Kidney epithelial cell (primary cell): ENCODE results near the gene CYP20A1. TPM values are rescaled to one million over a fixed set of nuclear protein-coding genes. Genes with fewer than 3 reads are reported as not detected.

Source experiments
- DNase-seq: peaks from one replicate; pipeline ENCODE4 v3.0.0-alpha.2; 2010; ENCODE audit warnings: low read depth
- H3K27me3 ChIP-seq: 2 replicates; pipeline ENCODE4 v1.6.0; 2011; ENCODE audit warnings: low read length; ENCODE audit not compliant: control insufficient read depth, insufficient read depth
- H3K36me3 ChIP-seq: 2 replicates; pipeline ENCODE4 v1.5.1; 2011; ENCODE audit warnings: low read length; ENCODE audit not compliant: control insufficient read depth, insufficient read depth
- H3K4me3 ChIP-seq: 2 replicates; pipeline ENCODE4 v1.5.1; 2011; ENCODE audit warnings: low read depth, mild to moderate bottlenecking, control low read depth, low read length
- CTCF ChIP-seq: IDR thresholded peaks from 2 replicates; pipeline ENCODE4 v1.5.1; 2011; ENCODE audit warnings: mild to moderate bottlenecking, moderate library complexity, low read length, control low read depth, inconsistent platforms; ENCODE audit not compliant: insufficient read depth, poor library complexity, severe bottlenecking
- total RNA-seq: library from RNA; depleted of rRNA; stranded (reverse); fragments of >200 nt; gene quantifications from 2 replicates; pipeline ENCODE4 v1.2.3, GENCODE V29; 2015

The CYP20A1 gene
- total RNA-seq, 1 donor from 2014 or later, result 24.9 TPM

GRCh38 chr2:203310688-203311436, 72.0 kb downstream of the CYP20A1 start:
- no peaks in the 10 kb centered on the region for H3K27me3 ChIP-seq
- TF ChIP-seq CTCF, result no peak
- H3K4me3 ChIP-seq, result no peak overlapping the region
- H3K36me3 ChIP-seq, result no peaks in the 10 kb centered on the region
- no peak for DNase-seq

GRCh38 chr2:203326356-203326755, 87.5 kb downstream of the CYP20A1 start:
- no peak for DNase-seq

GRCh38 chr2:203327582-203327900, 88.7 kb downstream of the CYP20A1 start:
- H3K27me3 ChIP-seq, result no peaks in the 10 kb centered on the region
- no peak for DNase-seq
- H3K36me3 ChIP-seq, result no peaks in the 10 kb centered on the region
- H3K4me3 ChIP-seq, result peak overlapping the region; percentile 64
- no peak for TF ChIP-seq CTCF

More at GRCh38 chr2:203326356-203326755, 87.5 kb downstream of the CYP20A1 start:
- TF ChIP-seq CTCF, result no peak
- Histone ChIP-seq H3K27me3 (no peaks in the 10 kb centered on the region), H3K4me3 (no peak overlapping the region), H3K36me3 (no peaks in the 10 kb centered on the region)

GRCh38 chr2:203327901-203328759, 89.3 kb downstream of the CYP20A1 start, which contains the start of gene ABI2:
Gene ABI2 (plus strand): TSS chr2:203328394. CDS start chr2:203328515, 121 bp downstream.
- no peak for TF ChIP-seq CTCF

GRCh38 chr2:203328760-203329540, 90.1 kb downstream of the CYP20A1 start:
- H3K27me3 ChIP-seq, result no peaks in the 10 kb centered on the region
- peak overlapping the region; percentile 64 for H3K4me3 ChIP-seq
- TF ChIP-seq CTCF, result no peak
- no peaks in the 10 kb centered on the region for H3K36me3 ChIP-seq
- no peak for DNase-seq

More at GRCh38 chr2:203327901-203328759, 89.3 kb downstream of the CYP20A1 start, which contains the start of gene ABI2:
- Histone ChIP-seq H3K27me3 (no peaks in the 10 kb centered on the region), H3K36me3 (no peaks in the 10 kb centered on the region), H3K4me3 (peak within 1 kb of the TSS; percentile 64)
- DNase-seq, result no peak
